ENCODE results near the gene SNRPD2. TPM values are rescaled to one million over a fixed set of nuclear protein-coding genes. Genes with fewer than 3 reads are reported as not detected.
A peak's percentile ranks its signal among the peaks of the same experiment; 100 is the strongest.

SNRPD2 gene
- total RNA-seq, 1 experiment from 2014 or later: 625 TPM

DNA sequence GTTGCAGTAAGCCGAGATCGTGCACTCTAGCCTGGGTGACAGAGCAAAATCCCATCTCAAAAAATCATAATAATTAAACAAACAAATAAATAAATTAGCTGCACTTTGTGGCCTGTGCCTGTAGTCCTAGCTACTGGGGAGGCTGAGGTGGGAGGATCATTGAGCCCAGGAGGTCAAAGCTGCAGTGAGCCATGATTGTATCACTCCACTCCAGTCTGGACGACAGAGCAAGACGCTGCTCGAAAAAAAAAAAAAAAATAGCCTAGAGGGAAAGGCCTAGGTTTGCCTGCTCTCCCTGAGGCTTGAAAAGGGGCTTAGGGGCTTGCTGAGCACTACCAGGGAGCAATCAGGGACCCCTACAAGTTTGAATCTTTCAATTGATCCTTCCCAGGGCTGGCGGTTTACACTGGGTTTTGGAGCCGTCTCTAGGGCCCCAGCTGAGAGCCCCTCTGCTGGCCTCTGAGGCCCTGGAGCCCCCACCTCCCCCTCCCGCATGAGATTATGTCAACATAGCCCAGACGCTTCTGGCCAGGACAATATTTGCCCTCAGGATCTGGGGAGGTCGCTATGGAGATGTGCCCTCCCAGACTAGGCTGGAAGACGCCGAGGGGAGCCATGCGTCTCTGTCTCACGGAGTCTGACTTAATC is 34.1 kb downstream of the SNRPD2 start:
- DNase-seq (ENCODE audit: low read depth): no peak

DNA sequence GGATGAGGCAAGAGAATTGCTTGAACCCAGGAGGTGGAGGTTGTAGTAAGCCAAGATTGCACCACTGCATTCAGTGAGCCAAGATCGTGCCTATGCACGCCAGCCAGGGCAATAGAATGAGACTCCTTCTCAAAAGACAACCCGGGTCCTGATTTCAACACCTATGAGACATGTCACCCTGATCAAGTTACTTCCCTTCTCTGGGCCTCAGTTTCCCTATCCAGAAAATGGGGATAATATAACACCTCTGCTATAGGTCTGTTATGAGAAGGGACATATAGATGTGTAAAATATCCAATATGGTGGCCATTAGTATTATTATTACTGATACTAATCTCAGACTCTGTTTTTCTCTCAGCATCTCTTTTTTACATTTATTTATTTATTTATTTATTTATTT is 36.7 kb downstream of the SNRPD2 start:
- DNase-seq (ENCODE audit: low read depth): no peak

DNA sequence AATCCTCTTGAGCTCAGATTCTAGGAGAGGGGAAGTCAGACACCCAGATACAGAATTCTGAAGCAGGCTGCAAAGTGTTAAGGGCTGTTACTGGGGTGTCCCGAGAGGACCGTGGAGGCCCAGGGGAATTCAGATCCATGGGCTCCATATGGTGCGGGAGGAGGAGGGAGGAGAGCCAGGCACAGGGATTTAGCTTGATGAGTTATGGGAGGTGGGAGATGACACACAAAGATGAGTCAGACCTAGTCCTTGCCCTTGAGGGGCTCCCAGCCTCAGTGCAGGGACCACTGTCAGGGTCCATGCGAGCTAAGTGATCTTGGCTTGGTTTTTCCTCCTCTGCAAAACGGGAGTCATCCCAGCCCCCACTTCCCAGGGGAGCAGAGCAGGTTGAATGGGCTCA is 38.1 kb downstream of the SNRPD2 start:
- no peak for DNase-seq (ENCODE audit: low read depth)

DNA sequence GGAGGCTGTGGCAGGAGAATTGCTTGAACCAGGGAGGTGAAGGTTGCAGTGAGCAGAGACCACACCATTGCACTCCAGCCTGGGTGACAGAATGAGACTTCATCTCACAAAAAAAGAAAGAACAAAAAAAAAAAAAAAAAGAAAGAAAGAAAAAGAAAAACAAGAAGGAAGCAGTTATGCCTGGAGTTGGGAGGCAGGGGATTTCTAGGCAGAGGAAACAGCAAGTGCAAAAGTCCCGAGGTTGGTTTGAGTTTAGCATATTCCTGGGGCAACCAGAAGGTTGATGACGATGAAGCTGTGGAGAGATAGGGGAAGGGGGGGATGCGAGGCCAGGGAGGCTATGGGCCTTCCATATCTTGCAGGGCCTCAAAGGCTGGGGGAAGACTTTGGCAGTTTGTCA is 41.0 kb downstream of the SNRPD2 start:
- no peak for DNase-seq (ENCODE audit: low read depth)

- DNase-seq (ENCODE audit: low read depth): no peak
Observed at GRCh38 chr19:45646345-45646698, 45.4 kb downstream of the SNRPD2 start.

DNA sequence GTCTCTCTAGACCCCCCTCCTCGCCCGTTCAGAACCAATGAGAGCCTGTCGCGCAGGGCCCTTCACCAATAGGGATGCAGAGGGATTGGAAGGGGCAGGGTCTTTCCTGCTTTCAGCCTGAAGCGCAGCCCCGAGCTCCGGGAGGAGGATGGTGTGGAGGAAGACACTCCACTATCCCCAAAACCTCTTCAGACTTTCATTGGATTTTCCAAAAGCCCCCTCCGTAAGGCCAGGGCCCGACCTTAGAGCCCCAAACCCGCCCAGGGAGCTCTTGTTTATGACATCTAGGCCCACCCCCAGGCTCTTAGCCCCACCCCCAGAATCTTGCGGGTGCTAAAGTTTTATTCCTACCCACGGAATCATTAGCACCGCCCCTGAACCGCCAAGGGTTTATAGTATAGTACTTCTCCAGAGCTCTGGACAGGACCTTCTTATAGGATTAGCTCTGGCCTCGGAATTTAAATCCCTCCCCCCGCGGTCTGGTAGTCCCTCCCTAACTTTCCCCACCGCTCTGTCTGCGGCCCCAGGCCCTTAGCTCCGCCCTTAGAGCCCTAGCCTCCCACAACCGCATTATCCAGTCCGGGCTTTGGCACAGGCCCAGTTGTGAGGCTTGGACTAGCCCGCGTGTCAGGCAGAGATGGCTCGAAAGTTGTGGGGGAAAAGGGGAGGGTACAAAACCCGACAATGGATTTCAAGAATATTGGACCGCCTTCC is 46.0 kb downstream of the SNRPD2 start:
- peak; percentile 96 for DNase-seq (ENCODE audit: low read depth)

DNA sequence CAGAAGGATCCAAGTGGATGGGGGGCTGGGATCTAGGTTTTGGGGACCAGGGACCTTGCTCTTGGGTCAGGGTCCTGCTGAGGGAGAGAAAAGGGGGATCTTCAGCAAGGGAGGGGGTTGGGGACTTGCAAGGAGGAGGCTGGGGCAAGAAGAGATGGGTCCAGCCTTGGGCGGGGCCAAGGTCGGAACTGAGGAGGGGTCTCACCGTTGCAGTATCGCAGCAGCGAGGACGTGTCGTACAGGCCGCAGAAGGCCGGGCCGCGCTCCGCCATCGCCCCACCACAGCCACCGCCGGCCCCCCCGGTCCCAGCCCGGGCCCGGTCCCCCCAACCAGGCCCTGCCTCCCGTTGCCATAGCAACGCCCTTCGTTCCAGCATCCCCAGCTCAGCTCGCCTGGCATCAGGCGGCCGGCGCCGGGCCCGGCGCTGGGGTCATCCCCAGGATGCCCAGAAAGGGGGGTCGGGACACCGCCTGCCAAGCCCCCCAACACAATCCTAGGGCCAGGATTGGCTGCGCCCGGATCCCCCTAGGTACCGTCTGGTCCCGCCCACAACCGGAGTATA is 46.6 kb downstream of the SNRPD2 start:
- no peak for DNase-seq (ENCODE audit: low read depth)

GRCh38 chr19:45643927-45644771 is 47.6 kb downstream of the SNRPD2 start:
- DNase-seq (ENCODE audit: low read depth): no peak

GRCh38 chr19:45643024-45643926 is 48.5 kb downstream of the SNRPD2 start:
- peak; percentile 91 for DNase-seq (ENCODE audit: low read depth)

- DNase-seq (ENCODE audit: low read depth): peak; percentile 95
Observed at GRCh38 chr19:45641274-45642105, 50.3 kb downstream of the SNRPD2 start.

DNA sequence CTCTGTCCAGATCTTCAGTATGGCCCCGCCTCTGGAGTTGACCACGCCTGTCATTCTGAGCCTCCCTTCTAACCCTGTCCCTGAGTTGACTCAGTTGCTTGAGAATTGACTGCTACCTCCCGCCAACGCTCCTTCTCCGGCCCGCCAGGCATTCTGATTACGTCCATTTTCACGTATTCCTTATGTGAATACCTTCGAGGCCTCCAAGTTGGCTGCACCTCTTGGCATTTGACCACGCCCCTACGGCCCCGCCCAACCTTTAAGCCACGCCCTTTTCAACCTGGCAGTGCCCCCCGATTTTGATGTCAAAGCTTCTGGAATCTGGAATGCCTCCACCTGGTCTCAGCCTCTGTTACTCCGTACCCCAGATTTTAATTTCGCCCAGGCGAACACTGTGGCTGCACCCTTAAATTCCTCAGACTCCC is 50.9 kb downstream of the SNRPD2 start:
- no peak for DNase-seq (ENCODE audit: low read depth)

- DNase-seq (ENCODE audit: low read depth): peak; percentile 66
Observed at GRCh38 chr19:45638930-45639729, 52.6 kb downstream of the SNRPD2 start, which contains the start of gene EML2. Gene EML2 (minus strand): TSS chr19:45639397. CDS start chr19:45639376, 21 bp downstream.

DNA sequence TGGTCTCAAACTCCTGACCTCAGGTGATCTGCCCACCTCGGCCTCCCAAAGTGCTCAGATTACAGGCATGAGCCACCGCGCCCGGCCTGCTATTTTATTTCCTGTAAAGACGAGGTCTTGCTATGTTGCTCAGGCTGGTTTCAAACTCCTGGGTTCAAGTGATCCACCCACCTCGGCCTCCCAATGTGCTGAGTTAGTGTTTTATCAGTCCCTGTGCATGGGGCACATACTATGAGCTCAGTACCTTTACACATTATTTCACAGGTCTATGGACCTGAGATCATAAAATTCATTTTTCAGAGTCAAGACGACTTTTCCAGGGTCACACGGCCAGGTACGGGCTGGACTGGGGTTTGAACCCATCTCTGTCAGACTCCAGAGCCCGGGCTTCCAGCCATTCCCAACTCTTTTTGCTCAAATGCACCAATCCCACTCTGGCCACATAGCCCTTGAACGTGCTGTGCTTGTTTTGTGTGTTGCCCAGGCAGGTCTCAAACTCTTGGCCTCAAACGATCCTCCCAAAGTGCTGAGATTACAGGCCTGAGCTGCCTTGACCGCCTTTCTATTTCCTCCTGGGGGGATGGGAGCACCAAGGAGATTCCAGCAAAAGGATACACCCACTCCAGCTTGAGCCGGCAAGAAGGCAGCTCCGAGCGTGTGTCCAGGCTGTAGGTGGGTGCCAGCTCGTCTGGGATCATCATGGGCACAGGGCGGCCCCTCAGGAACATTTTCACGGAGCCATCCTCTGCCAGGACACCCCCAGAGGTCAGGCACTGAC is 53.7 kb downstream of the SNRPD2 start:
- peak; percentile 47 for DNase-seq (ENCODE audit: low read depth)

Other genes with a start within 250 kb of the SNRPD2 start
- 0.80 and 0.83 TPM in 2 replicates for gene FOSB, start 224.0 kb downstream of the SNRPD2 start, total RNA-seq (2014; rRNA removed; shearing (Covaris generic))
- gene RTN2, start 194.9 kb downstream of the SNRPD2 start, total RNA-seq (2014; rRNA removed; shearing (Covaris generic)): 0.98 and 3.5 TPM in 2 replicates
- gene PPM1N, start 193.5 kb downstream of the SNRPD2 start, total RNA-seq (2014; rRNA removed; shearing (Covaris generic)): 0.15 and 0.80 TPM in 2 replicates
- 121 and 175 TPM in 2 replicates for gene VASP, start 184.5 kb downstream of the SNRPD2 start, total RNA-seq (2014; rRNA removed; shearing (Covaris generic))
- 7.4 and 8.9 TPM in 2 replicates for gene OPA3, start 107.2 kb downstream of the SNRPD2 start, total RNA-seq (2014; rRNA removed; shearing (Covaris generic))
- gene GPR4, start 89.7 kb downstream of the SNRPD2 start, total RNA-seq (2014; rRNA removed; shearing (Covaris generic)): not detected in 2 replicates
- gene EML2, start 52.6 kb downstream of the SNRPD2 start, total RNA-seq (2014; rRNA removed; shearing (Covaris generic)): 13.0 and 14.2 TPM in 2 replicates
- gene GIPR, start 23.7 kb downstream of the SNRPD2 start, total RNA-seq (2014; rRNA removed; shearing (Covaris generic)): not detected in 2 replicates
- 13.0 and 22.3 TPM in 2 replicates for gene QPCTL, start 713 bp upstream of the SNRPD2 start, total RNA-seq (2014; rRNA removed; shearing (Covaris generic))
- 7.9 and 15.0 TPM in 2 replicates for gene FBXO46, start 38.9 kb upstream of the SNRPD2 start, total RNA-seq (2014; rRNA removed; shearing (Covaris generic))
- not detected in 2 replicates for gene MEIOSIN, start 41.5 kb upstream of the SNRPD2 start, total RNA-seq (2014; rRNA removed; shearing (Covaris generic))
- gene SIX5, start 77.3 kb upstream of the SNRPD2 start, total RNA-seq (2014; rRNA removed; shearing (Covaris generic)): 5.1 and 9.5 TPM in 2 replicates
- 8.4 and 8.7 TPM in 2 replicates for gene DMPK, start 90.5 kb upstream of the SNRPD2 start, total RNA-seq (2014; rRNA removed; shearing (Covaris generic))
- 16.7 and 22.1 TPM in 2 replicates for gene DMWD, start 100.9 kb upstream of the SNRPD2 start, total RNA-seq (2014; rRNA removed; shearing (Covaris generic))
- gene RSPH6A, start 123.4 kb upstream of the SNRPD2 start, total RNA-seq (2014; rRNA removed; shearing (Covaris generic)): 0.06 TPM in 1 of 2 replicates, not detected in the other
- gene SYMPK, start 171.2 kb upstream of the SNRPD2 start, total RNA-seq (2014; rRNA removed; shearing (Covaris generic)): 33.0 and 55.8 TPM in 2 replicates
- gene FOXA3, start 172.4 kb upstream of the SNRPD2 start, total RNA-seq (2014; rRNA removed; shearing (Covaris generic)): 2.1 and 2.6 TPM in 2 replicates
- 52.9 and 60.1 TPM in 2 replicates for gene IRF2BP1, start 194.2 kb upstream of the SNRPD2 start, total RNA-seq (2014; rRNA removed; shearing (Covaris generic))
- gene MYPOP, start 210.7 kb upstream of the SNRPD2 start, total RNA-seq (2014; rRNA removed; shearing (Covaris generic)): 0.09 and 2.5 TPM in 2 replicates
- not detected in 2 replicates for gene NANOS2, start 222.8 kb upstream of the SNRPD2 start, total RNA-seq (2014; rRNA removed; shearing (Covaris generic))